Measurements from ENCODE around the gene CHGA.
A peak's percentile ranks its signal among the peaks of the same experiment; 100 is the strongest.

The CHGA gene

GRCh38 chr14:92982956-92983355 is 60.0 kb downstream of the CHGA start:
- TF ChIP-seq, protein P1, sequence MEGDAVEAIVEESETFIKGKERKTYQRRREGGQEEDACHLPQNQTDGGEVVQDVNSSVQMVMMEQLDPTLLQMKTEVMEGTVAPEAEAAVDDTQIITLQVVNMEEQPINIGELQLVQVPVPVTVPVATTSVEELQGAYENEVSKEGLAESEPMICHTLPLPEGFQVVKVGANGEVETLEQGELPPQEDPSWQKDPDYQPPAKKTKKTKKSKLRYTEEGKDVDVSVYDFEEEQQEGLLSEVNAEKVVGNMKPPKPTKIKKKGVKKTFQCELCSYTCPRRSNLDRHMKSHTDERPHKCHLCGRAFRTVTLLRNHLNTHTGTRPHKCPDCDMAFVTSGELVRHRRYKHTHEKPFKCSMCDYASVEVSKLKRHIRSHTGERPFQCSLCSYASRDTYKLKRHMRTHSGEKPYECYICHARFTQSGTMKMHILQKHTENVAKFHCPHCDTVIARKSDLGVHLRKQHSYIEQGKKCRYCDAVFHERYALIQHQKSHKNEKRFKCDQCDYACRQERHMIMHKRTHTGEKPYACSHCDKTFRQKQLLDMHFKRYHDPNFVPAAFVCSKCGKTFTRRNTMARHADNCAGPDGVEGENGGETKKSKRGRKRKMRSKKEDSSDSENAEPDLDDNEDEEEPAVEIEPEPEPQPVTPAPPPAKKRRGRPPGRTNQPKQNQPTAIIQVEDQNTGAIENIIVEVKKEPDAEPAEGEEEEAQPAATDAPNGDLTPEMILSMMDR (IDR thresholded peaks at IDR 0.05; ENCODE audit: low read depth, low read length), result no peak
- H3K4me3 ChIP-seq (ENCODE audit: low read depth, low read length), result no peak overlapping the region
- DNase-seq (ENCODE audit: low read depth, low spot score), result peak; percentile 33
- in situ Hi-C loops (cut with HindIII; ENCODE audit: low sequenced_read_pairs), result no loop called here

DNA sequence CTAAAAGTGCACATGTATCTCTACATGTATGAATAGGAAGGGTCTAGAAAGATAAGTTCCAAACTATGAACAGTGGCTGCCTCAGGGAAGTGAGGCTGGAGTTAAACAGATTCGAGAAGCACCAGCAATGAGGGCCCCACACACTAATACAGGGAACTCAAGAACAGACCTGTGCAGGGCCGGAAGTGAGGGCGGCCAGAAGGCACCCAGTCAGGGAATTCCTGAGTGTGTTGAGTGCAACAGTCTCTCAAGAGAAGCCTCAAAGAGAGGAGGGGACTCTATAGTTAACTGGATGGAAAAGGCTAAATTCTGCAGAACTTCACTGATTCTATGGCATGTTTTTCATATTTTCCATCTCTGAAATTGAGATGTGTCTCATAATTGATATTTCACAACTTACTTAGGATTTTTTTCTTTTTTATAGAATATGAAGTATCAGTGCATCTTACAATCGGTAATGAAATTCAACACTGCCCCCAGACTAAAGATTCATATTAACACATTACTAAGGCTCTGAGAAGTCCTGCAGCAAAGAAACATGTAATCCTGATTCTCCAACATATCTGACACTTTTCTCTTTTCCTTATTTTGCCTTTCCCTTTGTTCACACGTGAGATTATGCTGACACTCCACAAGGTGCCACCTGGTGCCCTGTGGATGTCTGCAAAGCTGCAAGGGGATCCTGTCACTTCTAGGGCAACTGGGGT is 61.3 kb downstream of the CHGA start:
- DNase-seq (ENCODE audit: low read depth, low spot score), result no peak
- H3K4me3 ChIP-seq (ENCODE audit: low read depth, low read length), result no peak overlapping the region
- TF ChIP-seq, protein P1 (IDR thresholded peaks at IDR 0.05; ENCODE audit: low read depth, low read length), result no peak
- in situ Hi-C loops (cut with HindIII; ENCODE audit: low sequenced_read_pairs), result no loop called here
